Ectodermal cell (in vitro differentiated cells): ENCODE results near the gene DNAAF8.

ENCODE experiments used
- H3K27ac ChIP-seq: 2 replicates; pipeline ENCODE4 v1.7.0; 2013; ENCODE audit warnings: mild to moderate bottlenecking, low read depth, low read length; ENCODE audit not compliant: insufficient read depth, poor library complexity, severe bottlenecking
- H3K27me3 ChIP-seq: 2 replicates; pipeline ENCODE4 v1.7.0; 2013; ENCODE audit warnings: mild to moderate bottlenecking, low read length; ENCODE audit not compliant: insufficient read depth, control insufficient read depth, poor library complexity, severe bottlenecking
- H3K36me3 ChIP-seq: one replicate; pipeline ENCODE4 v1.7.0; 2013; ENCODE audit warnings: low read length; ENCODE audit not compliant: control insufficient read depth, insufficient read depth
- H3K4me1 ChIP-seq: one replicate; pipeline ENCODE4 v1.7.0; 2013; ENCODE audit warnings: low read length; ENCODE audit not compliant: control insufficient read depth, insufficient read depth
- H3K4me3 ChIP-seq: 2 replicates; pipeline ENCODE4 v1.7.0; 2013; ENCODE audit warnings: low read depth, low read length, control low read depth; ENCODE audit not compliant: insufficient read depth
- H3K9me3 ChIP-seq: 2 replicates; pipeline ENCODE4 v1.7.0; 2013; ENCODE audit warnings: mild to moderate bottlenecking, low read length, moderate library complexity; ENCODE audit not compliant: control insufficient read depth
- WGBS, 2 experiments: methylation state at CpG; one replicate each; pipeline ENCODE4 v1.1.7; 2013; ENCODE audit warnings: missing lambda C conversion rate in 2 of 2; 5-methylcytosine and 5-hydroxymethylcytosine counted together

Gene DNAAF8

DNA sequence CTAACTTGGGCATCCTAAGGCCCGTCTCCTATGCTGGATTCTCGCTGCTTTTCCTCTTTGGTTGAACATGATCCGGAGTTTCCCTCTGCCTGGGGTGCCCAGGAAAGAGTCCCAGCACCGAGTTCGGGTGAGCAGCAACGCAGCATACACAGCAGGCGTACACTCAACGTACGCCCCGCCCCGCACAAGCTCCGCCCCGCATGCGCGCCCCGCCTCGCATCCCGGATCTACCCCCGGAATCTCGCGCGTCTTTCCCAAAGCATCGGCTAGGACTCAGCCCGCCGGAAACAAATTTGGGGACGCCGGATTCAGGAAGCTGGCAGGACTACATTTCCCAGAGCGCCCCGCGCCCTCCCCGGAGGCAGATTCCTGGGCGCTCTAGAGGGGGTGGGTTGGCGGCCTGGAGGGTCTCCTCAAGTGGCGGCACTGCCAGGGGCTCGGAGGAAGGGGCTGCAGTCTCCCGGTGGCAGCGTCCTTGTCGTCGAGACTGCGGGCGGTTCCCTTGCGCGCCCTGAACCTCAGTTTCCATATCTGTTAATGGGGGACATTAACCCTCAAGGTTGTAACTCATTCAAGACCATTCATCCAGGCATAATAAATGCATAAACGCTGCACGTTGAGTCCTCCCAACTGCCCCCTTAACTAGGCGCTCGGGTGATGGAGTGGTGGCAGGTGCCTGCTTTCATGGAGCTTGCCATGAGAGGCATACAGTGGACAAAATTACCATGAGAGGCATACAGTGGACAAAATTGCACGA lies 34.4 kb downstream of the DNAAF8 start:
- Histone ChIP-seq H3K36me3 (peaks cover 6% of the 10 kb centered on the region), H3K9me3 (no peaks in the 10 kb centered on the region), H3K4me1 (peaks cover 3% of the 10 kb centered on the region), H3K27me3 (no peaks in the 10 kb centered on the region), H3K4me3 (peak overlapping the region; percentile 33), H3K27ac (no peak overlapping the region)
- WGBS, 2 experiments: 10 to 12% methylated on average over 48 of the region's 48 CpGs

GRCh38 chr16:4769306-4769638 lies 34.9 kb downstream of the DNAAF8 start:
- peaks cover 1% of the 10 kb centered on the region for H3K36me3 ChIP-seq
- peak overlapping the region; percentile 33 for H3K4me3 ChIP-seq
- H3K9me3 ChIP-seq: no peaks in the 10 kb centered on the region
- H3K27ac ChIP-seq: no peak overlapping the region
- no peaks in the 10 kb centered on the region for H3K27me3 ChIP-seq
- 89 to 94% methylated on average over 7 of the region's 7 CpGs for WGBS, 2 experiments
- H3K4me1 ChIP-seq: peaks cover 3% of the 10 kb centered on the region

DNA sequence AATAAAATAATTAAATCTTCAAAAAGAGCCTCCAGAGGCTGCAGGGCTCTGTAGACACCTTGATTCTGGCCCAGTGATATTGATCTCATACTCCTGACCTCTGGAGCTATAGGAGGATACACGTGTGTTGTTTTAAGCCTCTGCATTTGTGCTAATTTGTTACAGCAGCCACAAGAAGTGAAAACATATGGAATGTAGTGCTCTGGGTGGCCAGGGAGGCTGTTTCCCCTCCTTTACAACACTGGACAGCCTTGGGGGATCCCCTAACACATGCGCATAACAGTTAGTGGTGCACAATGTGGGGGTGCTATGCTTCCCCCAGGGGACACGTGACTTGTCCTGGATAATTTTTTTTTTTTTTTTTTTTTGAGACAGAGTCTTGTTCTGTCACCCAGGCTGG lies 37.3 kb downstream of the DNAAF8 start:
- 89 to 90% methylated on average over 3 of the region's 3 CpGs for WGBS, 2 experiments
- Histone ChIP-seq H3K4me3 (no peak overlapping the region), H3K27ac (no peak overlapping the region), H3K9me3 (no peaks in the 10 kb centered on the region), H3K4me1 (no peaks in the 10 kb centered on the region), H3K36me3 (no peaks in the 10 kb centered on the region), H3K27me3 (no peaks in the 10 kb centered on the region)

DNA sequence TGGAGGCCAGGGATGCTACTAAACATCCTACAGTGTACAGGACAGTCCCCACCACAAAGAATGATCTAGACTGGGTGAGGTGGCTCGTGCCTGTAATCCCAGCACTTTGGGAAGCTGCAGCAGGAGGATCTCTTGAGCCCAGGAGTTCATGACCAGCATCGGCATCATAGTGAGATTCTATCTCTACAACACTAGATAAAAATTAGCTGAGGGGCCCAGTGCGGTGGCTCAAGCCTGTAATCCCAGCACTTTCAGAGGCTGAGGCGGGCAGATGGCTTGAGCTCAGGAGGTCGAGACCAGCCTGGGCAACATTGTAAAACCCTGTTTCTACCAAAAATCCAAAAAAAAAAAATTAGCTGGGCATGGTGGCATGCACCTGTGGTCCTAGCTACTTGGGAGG lies 38.0 kb downstream of the DNAAF8 start:
- H3K9me3 ChIP-seq: no peaks in the 10 kb centered on the region
- WGBS, 2 experiments: 92 to 97% methylated on average over 5 of the region's 5 CpGs
- H3K4me1 ChIP-seq: no peaks in the 10 kb centered on the region
- H3K4me3 ChIP-seq: no peak overlapping the region
- no peaks in the 10 kb centered on the region for H3K36me3 ChIP-seq
- H3K27ac ChIP-seq: no peak overlapping the region
- H3K27me3 ChIP-seq: no peaks in the 10 kb centered on the region

- no peak overlapping the region for H3K4me3 ChIP-seq
- H3K27ac ChIP-seq: no peak overlapping the region
- H3K4me1 ChIP-seq: no peaks in the 10 kb centered on the region
- H3K27me3 ChIP-seq: no peaks in the 10 kb centered on the region
- 94 to 95% methylated on average over 13 of the region's 13 CpGs for WGBS, 2 experiments
- H3K36me3 ChIP-seq: no peaks in the 10 kb centered on the region
- no peaks in the 10 kb centered on the region for H3K9me3 ChIP-seq
Measured at GRCh38 chr16:4775005-4775404, 40.7 kb downstream of the DNAAF8 start.

DNA sequence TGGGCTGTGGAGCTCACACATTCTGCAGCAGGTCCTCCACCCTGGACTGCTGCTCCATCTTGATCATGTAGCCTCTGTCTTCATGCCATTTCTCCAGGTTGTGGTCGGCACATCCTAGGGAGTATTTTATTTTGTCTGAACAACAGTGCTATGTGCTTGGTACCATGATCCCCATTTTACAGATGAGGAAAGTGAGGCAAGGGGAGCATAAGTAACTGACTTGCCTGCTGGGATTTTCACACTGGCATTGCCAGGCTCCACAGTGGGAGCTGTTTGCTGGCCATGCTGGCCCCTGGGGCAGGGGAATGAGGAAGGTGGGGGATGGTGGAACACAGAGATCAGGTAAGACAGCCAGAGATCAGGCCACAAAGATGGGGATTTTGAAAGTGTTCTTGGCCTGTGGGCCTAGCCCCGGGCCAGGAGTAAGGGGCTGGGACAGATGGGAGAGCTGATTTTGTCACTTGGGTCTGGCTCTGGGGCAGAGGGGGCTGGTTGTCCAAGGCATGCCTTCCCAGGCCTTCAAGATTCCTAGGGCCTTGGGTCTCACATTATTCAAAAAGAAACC lies 41.9 kb downstream of the DNAAF8 start:
- H3K27ac ChIP-seq: no peak overlapping the region
- no peaks in the 10 kb centered on the region for H3K27me3 ChIP-seq
- 93 to 96% methylated on average over 2 of the region's 2 CpGs for WGBS, 2 experiments
- H3K4me3 ChIP-seq: no peak overlapping the region
- no peaks in the 10 kb centered on the region for H3K4me1 ChIP-seq
- H3K9me3 ChIP-seq: no peaks in the 10 kb centered on the region
- no peaks in the 10 kb centered on the region for H3K36me3 ChIP-seq

- Histone ChIP-seq H3K4me3 (no peak overlapping the region), H3K9me3 (no peaks in the 10 kb centered on the region), H3K36me3 (no peaks in the 10 kb centered on the region), H3K27ac (no peak overlapping the region), H3K27me3 (no peaks in the 10 kb centered on the region), H3K4me1 (no peaks in the 10 kb centered on the region)
- 88 to 91% methylated on average over 17 of the region's 17 CpGs for WGBS, 2 experiments
Measured at GRCh38 chr16:4777339-4778049, 43.2 kb downstream of the DNAAF8 start.

- WGBS, 2 experiments: 81 to 89% methylated on average over 5 of the region's 5 CpGs
- no peaks in the 10 kb centered on the region for H3K9me3 ChIP-seq
- H3K4me1 ChIP-seq: no peaks in the 10 kb centered on the region
- no peak overlapping the region for H3K27ac ChIP-seq
- no peaks in the 10 kb centered on the region for H3K27me3 ChIP-seq
- H3K36me3 ChIP-seq: no peaks in the 10 kb centered on the region
- no peak overlapping the region for H3K4me3 ChIP-seq
Measured at GRCh38 chr16:4778050-4778392, 43.7 kb downstream of the DNAAF8 start.

DNA sequence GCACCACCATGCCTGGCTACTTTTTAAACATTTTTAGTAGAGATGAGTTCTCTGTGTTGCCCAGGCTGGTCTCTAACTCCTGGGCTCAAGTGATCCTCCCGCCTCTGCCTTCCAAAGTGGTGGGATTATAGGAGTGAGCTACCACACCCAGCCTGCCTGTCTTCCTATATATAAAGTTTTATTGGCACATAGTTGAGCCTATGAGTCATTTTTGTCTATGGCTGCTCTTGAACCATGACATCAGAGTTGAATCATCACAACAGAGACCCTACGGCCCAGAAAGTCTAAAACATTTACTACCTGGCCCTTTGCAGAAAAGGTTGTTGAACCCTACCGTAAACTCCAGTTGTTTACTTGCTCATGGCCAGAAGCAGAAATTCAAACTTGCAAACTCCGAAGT lies 45.9 kb downstream of the DNAAF8 start:
- WGBS, 2 experiments: 84 to 94% methylated on average over 4 of the region's 4 CpGs
- Histone ChIP-seq H3K36me3 (no peaks in the 10 kb centered on the region), H3K4me1 (no peaks in the 10 kb centered on the region), H3K4me3 (no peak overlapping the region), H3K27me3 (no peaks in the 10 kb centered on the region), H3K27ac (no peak overlapping the region), H3K9me3 (no peaks in the 10 kb centered on the region)

DNA sequence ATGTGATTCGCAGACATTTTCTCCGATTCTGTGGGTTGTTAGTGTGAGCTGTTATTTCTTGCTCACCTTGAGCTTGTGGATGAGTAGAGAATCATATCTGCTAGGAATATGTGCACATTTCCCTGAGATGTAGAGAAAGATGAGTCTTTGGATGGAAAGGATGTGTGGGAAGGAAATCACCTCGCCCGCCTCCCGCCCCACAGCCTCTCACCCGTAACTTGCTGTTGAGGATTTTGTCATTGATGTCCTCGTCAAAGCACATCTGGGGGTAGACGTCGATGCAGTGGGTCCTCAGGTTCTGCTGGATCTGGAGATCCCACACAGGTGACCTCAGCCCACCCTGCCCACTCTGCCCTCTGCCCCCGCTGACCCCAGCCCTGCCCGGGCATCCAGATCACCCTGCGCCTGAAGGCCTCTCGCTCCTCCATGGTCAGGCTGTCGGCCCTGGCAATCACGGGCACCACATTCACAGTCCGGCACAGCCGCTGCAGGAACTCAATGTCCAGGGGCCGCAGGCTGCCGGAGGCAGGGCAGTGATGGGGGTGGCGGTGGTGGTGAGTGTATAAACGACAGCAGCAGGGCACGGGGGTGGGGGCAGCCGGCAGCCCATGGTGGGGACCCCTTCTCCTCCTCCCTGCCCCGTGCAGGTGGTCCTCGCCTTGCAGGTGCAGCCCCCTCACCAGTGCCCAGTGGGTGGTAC lies 49.1 kb downstream of the DNAAF8 start:
- WGBS, 2 experiments: 93 to 94% methylated on average over 25 of the region's 25 CpGs

More for the DNA sequence above, 49.1 kb downstream of the DNAAF8 start:
- Histone ChIP-seq H3K27me3 (no peaks in the 10 kb centered on the region), H3K4me1 (peaks cover 6% of the 10 kb centered on the region), H3K36me3 (no peaks in the 10 kb centered on the region), H3K9me3 (no peaks in the 10 kb centered on the region), H3K4me3 (no peak overlapping the region), H3K27ac (no peak overlapping the region)
